GM18526 (cell line): ENCODE results near the gene PIGN.

Source experiments
- POLR2A ChIP-seq: IDR thresholded peaks from 3 replicates; pipeline ENCODE4 v1.6.1; 2011; ENCODE audit not compliant: insufficient read length; ENCODE audit errors: extremely low read depth

Gene PIGN

GRCh38 chr18:62140259-62140658 is 46.6 kb downstream of the PIGN start:
- TF ChIP-seq POLR2A, result no peak

- no peak for TF ChIP-seq POLR2A
Measured at GRCh38 chr18:62138461-62139235, 48.2 kb downstream of the PIGN start.

GRCh38 chr18:62131301-62131909 is 55.5 kb downstream of the PIGN start:
- no peak for TF ChIP-seq POLR2A

- TF ChIP-seq POLR2A, result no peak
Measured at GRCh38 chr18:62128157-62128556, 58.7 kb downstream of the PIGN start.

GRCh38 chr18:62126737-62127136 is 60.1 kb downstream of the PIGN start:
- no peak for TF ChIP-seq POLR2A

- no peak for TF ChIP-seq POLR2A
Measured at GRCh38 chr18:62125702-62126101, 61.2 kb downstream of the PIGN start.

- no peak for TF ChIP-seq POLR2A
Measured at GRCh38 chr18:62122330-62122729, 64.5 kb downstream of the PIGN start.

GRCh38 chr18:62119884-62120283 is 67.0 kb downstream of the PIGN start:
- no peak for TF ChIP-seq POLR2A

- no peak for TF ChIP-seq POLR2A
Measured at GRCh38 chr18:62118328-62118727, 68.5 kb downstream of the PIGN start.

GRCh38 chr18:62109676-62110075 is 77.2 kb downstream of the PIGN start:
- TF ChIP-seq POLR2A, result no peak

- TF ChIP-seq POLR2A, result no peak
Measured at GRCh38 chr18:62107881-62108280, 79.0 kb downstream of the PIGN start.

GRCh38 chr18:62106271-62106670 is 80.6 kb downstream of the PIGN start:
- no peak for TF ChIP-seq POLR2A

- TF ChIP-seq POLR2A, result no peak
Measured at GRCh38 chr18:62105376-62105775, 81.5 kb downstream of the PIGN start.

GRCh38 chr18:62102221-62102620 is 84.6 kb downstream of the PIGN start:
- TF ChIP-seq POLR2A, result no peak

GRCh38 chr18:62101321-62101721 is 85.5 kb downstream of the PIGN start:
- no peak for TF ChIP-seq POLR2A

- TF ChIP-seq POLR2A, result no peak
Measured at GRCh38 chr18:62098960-62099359, 87.9 kb downstream of the PIGN start.

- no peak for TF ChIP-seq POLR2A
Measured at GRCh38 chr18:62097698-62098097, 89.2 kb downstream of the PIGN start.
